Activated CD8-positive, alpha-beta memory T cell treated with anti-CD3 and anti-CD28 coated beads, Interleukin-2, amount 50 U/mL, for 48 hours (primary cell): ENCODE results near the gene KIF4A.
"Not testable (repeated sequence)": the region's sequence is repeated elsewhere in the genome, so short reads cannot be mapped to it uniquely, and the experiment has no call there.

Source experiments
- DNase-seq: peaks from one replicate; pipeline ENCODE4 v3.0.0-alpha.2; 2020

Gene KIF4A

DNA sequence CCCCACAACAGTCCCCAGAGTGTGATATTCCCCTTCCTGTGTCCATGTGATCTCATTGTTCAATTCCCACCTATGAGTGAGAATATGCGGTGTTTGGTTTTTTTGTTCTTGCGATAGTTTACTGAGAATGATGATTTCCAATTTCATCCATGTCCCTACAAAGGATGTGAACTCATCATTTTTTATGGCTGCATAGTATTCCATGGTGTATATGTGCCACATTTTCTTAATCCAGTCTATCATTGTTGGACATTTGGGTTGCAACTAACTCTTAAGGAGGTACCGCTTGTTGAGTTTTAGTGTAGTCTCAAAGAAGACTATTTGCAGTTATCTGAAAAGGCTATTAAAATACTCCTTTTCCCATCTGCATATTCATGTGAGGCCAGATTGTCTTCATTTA lies 110.3 kb downstream of the KIF4A start:
- not testable (repeated sequence) for DNase-seq

GRCh38 chrX:70402721-70403120 lies 112.8 kb downstream of the KIF4A start:
- no peak for DNase-seq

DNA sequence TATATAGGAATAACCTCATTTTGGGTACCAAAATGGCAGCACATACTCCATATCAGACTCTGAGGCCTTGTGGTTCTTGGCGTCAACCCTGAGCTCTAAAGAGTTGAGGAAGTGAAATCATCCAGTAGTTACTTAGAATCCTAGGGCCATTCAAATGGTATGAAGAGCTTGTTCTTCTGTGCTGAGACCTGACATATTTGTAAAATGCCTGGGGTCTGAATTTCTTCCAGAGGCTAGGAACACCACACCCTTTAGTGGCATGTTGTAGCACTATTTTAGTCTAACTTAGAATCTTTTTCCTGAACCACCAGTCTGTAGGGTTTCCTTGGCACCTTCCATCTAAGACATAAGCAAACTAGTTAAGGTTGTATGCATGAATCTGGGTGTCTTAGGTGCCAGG lies 115.1 kb downstream of the KIF4A start:
- DNase-seq: no peak

DNA sequence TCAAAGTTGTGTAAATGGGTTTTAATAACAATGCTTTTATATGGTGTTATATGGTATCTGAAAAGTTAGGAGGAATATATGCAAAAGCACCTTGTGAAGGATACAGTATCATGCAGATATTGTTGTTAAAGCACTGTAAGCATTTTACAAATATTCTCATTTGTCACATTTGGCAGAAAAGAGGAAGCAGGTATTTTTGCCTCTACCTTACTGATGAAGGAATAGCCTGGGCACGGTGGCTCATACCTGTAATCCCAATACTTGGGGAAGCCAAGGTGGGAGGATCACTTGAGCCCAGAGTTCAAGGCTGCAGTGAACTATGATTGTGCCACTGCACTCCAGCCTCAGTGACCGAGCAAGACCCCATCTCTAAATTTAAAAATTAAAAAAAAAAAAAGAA lies 121.0 kb downstream of the KIF4A start:
- DNase-seq: no peak

DNA sequence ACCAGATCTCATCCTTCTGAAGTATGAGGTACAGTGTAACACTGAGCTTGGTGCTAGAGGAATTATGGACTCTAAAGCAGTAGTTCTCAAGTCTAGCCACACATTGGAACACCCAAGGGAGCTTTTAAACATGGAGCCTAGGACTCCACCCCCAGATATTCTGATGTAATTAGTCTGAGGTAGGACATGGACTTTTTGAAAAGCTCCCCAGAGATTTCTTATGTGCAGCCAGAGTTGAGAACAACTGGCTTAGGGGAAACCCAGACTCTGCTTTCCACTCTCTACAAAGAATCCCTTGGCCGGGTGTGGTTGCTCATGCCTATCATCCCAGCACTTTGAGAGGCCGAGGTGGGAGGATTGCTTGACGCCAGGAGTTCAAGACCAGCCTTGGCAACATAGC lies 121.6 kb downstream of the KIF4A start:
- DNase-seq: no peak

GRCh38 chrX:70421618-70422017 lies 131.7 kb downstream of the KIF4A start:
- no peak for DNase-seq

DNA sequence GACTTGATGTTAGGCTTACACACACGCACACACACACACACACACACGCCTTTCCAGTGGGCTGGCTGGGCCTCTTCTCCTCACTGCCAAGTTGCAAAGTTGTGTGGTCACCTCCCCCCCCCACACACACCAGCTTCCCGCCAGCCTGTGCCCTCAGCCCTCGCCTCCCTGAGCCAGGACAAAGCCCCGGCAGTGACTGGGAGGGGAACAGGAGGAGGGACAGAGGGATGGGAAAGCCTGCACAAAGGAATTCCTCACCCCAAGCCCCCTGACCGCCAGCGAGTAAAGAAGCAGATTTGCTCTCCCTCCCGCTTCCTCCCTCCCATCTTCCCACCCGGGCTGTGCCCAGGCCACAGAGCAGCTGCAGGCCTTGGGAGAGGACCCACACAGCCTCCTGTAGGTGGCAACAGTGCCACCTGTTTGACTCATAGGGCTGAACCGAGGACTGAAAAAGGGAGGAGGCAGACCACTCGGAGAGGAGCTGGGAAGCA lies 133.0 kb downstream of the KIF4A start, which contains the start of gene GDPD2:
GDPD2 (plus strand) TSS at position 464 of the 491 bp plus-strand sequence. CDS start 1,671 bp downstream, outside the sequence.
- DNase-seq: no peak

GRCh38 chrX:70423936-70424675 lies 134.2 kb downstream of the KIF4A start:
- no peak for DNase-seq

- no peak for DNase-seq
These were observed 134.9 kb downstream of the KIF4A start for GRCh38 chrX:70424801-70425200.

DNA sequence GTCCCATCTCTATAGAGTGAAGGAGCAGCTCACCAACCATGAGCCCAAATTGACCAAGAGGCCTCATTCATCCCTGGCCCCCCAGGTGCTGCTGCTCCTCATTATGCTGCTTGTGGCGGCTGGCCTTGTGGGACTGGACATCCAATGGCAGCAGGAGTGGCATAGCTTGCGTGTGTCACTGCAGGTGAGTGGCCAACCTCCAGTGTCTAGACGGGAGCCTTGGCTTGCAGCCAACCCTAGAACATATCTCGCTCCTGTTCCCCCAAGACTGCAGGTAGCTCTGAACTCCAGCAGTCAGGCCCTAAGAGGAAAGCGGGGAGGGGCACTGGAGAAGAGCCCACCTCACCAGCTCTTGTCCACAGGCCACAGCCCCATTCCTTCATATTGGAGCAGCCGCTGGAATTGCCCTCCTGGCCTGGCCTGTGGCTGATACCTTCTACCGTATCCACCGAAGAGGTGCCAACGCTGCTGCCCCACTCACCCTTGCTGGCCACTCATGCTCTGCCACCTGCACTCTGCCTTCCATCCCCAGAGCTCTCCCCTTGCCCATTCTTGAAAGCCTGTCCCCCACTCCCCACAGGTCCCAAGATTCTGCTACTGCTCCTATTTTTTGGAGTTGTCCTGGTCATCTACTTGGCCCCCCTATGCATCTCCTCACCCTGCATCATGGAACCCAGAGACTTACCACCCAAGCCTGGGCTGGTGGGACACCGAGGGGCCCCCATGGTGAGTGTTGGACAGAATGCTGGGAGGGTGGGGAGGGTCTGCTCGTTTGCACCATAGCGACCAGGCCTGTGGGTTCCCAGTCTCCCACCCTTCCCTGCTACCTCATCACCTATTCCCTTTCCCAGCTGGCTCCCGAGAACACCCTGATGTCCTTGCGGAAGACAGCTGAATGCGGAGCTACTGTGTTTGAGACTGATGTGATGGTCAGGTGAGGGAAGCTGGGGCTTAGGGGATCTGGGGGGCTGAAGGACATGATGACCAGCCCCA lies 136.7 kb downstream of the KIF4A start:
- no peak for DNase-seq

- no peak for DNase-seq
These were observed 137.5 kb downstream of the KIF4A start for GRCh38 chrX:70427365-70427764.

DNA sequence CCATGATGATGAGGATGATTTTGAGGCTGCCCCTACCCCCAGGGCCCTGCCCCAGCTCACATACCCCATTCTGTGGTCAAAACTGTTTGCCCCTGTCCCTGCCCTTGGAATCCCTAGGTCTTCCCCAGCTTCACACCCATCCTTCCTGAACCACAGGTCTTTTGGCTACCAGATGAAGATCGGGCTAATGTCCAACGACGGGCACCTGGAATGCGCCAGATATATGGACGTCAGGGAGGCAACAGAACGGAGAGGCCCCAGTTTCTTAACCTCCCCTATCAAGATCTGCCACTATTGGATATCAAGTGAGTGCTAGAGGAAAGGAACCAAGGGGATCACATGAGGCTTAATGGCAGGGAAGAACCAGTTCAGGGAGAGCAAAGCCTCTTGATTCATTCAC lies 139.9 kb downstream of the KIF4A start:
- no peak for DNase-seq

DNA sequence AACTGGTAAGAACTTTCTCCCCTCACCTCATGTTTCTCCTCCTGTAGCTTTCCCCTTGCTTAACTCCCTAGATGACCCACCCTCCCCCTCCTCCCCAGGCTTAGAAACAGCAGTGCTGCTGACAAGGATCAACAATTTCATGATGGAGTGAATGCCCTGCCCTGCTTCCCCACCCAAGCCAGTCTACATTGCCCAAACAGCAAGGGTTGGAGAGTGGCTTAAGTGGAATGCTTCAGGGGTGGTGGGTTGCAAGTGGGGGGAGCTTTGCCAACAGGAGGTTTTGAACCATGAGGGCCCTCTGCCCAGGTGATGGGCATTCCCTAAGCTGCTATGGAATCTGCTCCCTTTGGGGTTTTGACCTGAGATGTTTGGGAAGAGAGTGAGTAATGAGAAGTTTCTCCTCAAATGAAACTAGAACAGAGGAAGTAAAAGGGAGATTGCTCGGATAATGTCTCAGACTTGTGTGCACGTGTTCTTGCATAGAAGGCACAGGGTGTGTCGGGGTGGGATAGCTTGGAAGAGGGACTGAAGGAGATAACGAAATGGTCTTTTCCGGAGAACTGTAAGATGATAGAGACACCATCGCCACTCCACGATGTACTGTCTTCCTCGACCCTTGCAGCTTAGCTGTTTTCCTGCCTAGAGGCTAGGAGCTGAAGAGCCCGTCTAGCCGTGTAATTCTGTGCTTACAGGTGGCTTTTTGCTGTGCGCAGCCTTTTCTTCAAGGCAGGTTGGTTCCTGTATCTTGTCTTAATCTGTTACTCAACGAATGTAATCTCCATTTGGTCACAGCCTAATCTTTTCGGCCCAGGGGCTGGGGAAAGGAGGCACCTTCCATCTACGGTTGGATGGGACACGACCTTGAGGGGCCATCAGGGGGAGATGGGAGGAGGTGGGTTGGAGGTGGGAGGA lies 143.3 kb downstream of the KIF4A start:
- DNase-seq: no peak

DNA sequence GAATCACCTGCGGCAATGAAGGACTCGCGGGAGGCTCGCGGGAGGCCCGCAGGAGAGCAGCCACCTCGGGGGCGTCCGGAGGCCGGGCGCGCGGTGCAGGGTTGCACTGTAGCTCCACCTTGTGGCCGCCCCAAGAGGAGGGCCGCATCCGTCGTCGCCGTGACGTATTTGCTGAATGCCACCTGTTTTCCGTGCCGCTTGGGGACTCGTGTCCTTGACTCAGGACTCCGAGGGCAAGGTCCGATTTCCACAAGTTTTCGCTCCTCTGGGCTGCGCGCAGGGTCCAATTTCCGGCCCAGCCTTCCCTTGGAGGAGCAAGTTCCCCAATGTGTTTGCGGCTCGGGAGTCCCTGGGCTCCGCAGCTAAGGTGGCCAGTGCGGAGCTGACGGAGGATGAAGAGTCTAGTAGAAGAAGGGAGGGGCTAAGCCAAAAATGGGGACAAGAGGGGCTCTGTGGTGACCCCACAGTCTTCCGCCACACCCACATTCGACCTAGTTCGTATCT lies 144.0 kb downstream of the KIF4A start:
- peak; percentile 83 for DNase-seq

- peak; percentile 78 for DNase-seq
These were observed 144.5 kb downstream of the KIF4A start for GRCh38 chrX:70434352-70434866.

DNA sequence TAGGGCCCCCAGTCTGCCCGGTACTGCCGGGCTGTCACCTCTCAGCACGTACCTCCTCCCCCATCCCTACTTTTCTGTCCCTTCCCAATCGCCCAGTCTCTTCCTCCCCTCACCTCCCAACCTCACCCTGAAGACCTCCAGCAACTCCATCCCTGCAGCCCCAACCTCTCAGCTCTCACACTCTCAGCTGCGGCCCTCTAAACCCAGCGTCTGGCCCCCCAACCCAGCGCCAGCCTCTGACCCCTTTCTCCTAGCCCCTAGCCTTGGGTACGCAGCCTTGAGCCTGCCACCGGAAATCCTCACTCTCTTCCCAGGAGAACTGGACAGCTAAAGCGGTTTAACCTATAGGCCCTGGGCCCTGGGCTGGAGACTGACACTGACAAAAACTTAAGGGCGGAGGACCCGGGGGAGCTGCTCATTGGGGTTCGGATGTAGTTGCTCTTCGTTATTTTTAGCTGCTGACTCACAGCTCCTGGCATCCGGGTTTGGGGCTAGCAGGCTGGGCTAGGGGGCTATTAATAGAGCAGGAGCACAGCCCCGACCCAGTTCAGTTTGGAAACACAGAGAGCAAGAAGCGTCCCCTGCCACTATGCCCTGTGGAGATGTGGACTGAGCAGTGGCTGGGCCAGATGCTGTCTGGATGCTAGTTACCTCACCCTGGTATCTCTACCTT lies 145.1 kb downstream of the KIF4A start:
- DNase-seq: no peak

- no peak for DNase-seq
These were observed 146.4 kb downstream of the KIF4A start for GRCh38 chrX:70436343-70436742.

- no peak for DNase-seq
These were observed 147.1 kb downstream of the KIF4A start for GRCh38 chrX:70437011-70437410.

GRCh38 chrX:70437921-70438665 lies 148.2 kb downstream of the KIF4A start:
- DNase-seq: no peak

DNA sequence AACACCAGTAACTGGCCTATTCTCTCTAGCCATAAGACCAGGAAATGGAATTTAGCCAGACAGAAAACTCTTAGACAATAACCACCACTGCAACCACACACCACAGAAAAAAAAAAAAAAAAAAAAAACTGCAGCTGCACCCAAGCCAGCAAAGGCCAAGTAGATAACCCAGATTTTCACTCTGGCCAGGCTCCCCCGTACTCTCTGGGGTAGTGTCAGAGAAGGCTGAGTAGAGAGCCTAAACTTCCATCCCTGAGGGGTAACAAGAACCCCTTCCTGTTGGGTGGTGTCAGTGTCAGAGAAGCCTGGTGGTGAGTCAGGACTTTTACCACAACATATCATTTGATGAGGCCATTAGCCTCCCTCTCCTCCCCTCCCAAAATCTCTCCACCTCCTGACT lies 149.1 kb downstream of the KIF4A start:
- DNase-seq: no peak

- no peak for DNase-seq
These were observed 152.3 kb downstream of the KIF4A start for GRCh38 chrX:70442224-70442623.
